Activated CD4-positive, alpha-beta T cell treated with anti-CD3 and anti-CD28 coated beads, Interleukin-10, Interleukin-2, amounts not matched to agents 100 ng/mL and 50 ng/mL, durations not matched to agents 16 hours and 8 hours (primary cell): ENCODE data around the gene USP30.

ENCODE experiments used
- DNase-seq: peaks from one replicate; pipeline ENCODE4 v3.0.0-alpha.2; 2020

USP30 gene

GRCh38 chr12:109098651-109099050 is 46.3 kb downstream of the USP30 start:
- DNase-seq, result no peak

- peak; percentile 14 for DNase-seq
Measured at GRCh38 chr12:109099431-109100020, 47.1 kb downstream of the USP30 start.

- DNase-seq, result no peak
Measured at GRCh38 chr12:109100741-109101140, 48.4 kb downstream of the USP30 start.

- no peak for DNase-seq
Measured at GRCh38 chr12:109102491-109102890, 50.1 kb downstream of the USP30 start.

GRCh38 chr12:109105176-109105575 is 52.8 kb downstream of the USP30 start:
- DNase-seq, result no peak

GRCh38 chr12:109109746-109110350 is 57.5 kb downstream of the USP30 start:
- DNase-seq, result no peak

GRCh38 chr12:109110988-109111495 is 58.7 kb downstream of the USP30 start:
- peak; percentile 67 for DNase-seq

GRCh38 chr12:109112720-109113465 is 60.5 kb downstream of the USP30 start:
- no peak for DNase-seq

GRCh38 chr12:109113661-109114321 is 61.4 kb downstream of the USP30 start:
- no peak for DNase-seq

GRCh38 chr12:109114644-109115043 is 62.3 kb downstream of the USP30 start:
- DNase-seq, result no peak

- DNase-seq, result no peak
Measured at GRCh38 chr12:109115404-109115757, 63.0 kb downstream of the USP30 start.

- DNase-seq, result no peak
Measured at GRCh38 chr12:109115758-109116610, 63.6 kb downstream of the USP30 start, which contains the start of gene ACACB. ACACB (plus strand) TSS chr12:109116587; CDS start chr12:109139406, 22,819 bp downstream.

- DNase-seq, result no peak
Measured at GRCh38 chr12:109116611-109116949, 64.2 kb downstream of the USP30 start.

GRCh38 chr12:109120095-109120494 is 67.7 kb downstream of the USP30 start:
- DNase-seq, result no peak

GRCh38 chr12:109120557-109120956 is 68.2 kb downstream of the USP30 start:
- no peak for DNase-seq

GRCh38 chr12:109121346-109121880 is 69.0 kb downstream of the USP30 start:
- DNase-seq, result no peak

- no peak for DNase-seq
Measured at GRCh38 chr12:109124878-109125648, 72.7 kb downstream of the USP30 start.

GRCh38 chr12:109125791-109126190 is 73.4 kb downstream of the USP30 start:
- no peak for DNase-seq

- no peak for DNase-seq
Measured at GRCh38 chr12:109126784-109127183, 74.4 kb downstream of the USP30 start.

- DNase-seq, result no peak
Measured at GRCh38 chr12:109127533-109128242, 75.3 kb downstream of the USP30 start.
